SHP77 (cell line): Measurements from ENCODE around the gene REM2.

Experiments used
- DNase-seq, 2 experiments: peaks; one replicate each; lab custom pipeline; 2025; lab: John Stamatoyannopoulos, UW

Gene REM2

DNA sequence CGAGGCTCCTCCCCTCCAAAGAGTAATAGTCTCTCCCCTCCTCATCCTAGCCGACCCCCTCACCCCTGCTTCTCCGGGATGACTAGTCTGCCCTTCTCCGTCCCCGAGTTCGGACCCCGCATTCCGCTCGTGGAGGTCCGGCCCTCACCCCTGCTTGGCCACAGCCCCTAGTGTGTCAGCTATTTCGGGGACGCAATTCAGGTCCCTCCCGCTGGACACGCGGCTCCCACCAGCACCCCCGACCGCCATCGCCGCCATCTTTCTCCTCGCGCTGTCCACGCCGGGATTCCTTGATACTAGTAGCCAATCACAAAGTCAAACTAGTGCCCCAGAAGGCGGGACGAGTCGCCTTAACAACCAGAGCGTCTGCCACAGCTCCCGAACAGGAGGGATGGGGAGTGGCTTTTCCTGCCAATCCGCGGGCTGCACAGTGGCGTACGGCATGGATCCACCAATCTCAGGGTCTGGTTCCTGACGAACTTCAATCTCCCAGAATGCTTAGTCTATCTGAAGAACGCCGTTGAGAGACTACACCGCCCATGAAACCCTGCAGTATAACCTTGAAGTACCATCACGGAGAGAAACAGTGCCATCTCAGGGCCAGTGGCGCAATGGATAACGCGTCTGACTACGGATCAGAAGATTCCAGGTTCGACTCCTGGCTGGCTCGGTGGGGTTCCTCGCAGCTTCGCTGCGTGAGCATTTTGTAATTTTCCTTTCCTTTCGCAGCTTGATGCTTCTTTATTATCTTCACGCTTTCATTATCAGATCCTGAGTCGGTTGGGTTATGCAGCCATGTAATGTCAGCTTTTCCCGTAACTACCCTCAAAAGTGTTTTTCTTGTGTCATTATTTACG is 46.3 kb downstream of the REM2 start, which contains the start of gene PRMT5:
PRMT5 (minus strand) TSS at position 273 of the 857 bp plus-strand sequence; CDS start at position 258, 15 bp downstream.
- peak; percentile 100 for DNase-seq

DNA sequence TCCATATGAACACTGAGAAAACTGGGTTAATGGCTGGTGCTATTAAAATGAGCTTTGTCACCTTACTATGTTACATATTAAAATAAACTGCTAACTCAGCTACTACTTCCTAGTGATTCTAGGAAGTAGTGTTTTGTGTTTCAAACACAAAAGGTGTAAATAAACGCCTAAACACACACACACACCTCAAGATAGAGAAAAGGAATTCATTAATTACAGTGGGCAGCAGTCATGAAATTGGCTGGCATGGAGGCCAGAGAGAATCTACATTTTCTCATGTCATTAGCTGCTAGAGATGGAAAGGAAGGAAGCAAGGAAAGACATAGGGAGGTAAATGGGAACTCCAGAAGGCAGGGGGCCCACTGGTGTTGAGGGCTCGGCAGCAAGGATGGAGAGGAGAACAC is 46.9 kb downstream of the REM2 start:
- DNase-seq = peak in 1 of 2 experiments; percentile 72

DNA sequence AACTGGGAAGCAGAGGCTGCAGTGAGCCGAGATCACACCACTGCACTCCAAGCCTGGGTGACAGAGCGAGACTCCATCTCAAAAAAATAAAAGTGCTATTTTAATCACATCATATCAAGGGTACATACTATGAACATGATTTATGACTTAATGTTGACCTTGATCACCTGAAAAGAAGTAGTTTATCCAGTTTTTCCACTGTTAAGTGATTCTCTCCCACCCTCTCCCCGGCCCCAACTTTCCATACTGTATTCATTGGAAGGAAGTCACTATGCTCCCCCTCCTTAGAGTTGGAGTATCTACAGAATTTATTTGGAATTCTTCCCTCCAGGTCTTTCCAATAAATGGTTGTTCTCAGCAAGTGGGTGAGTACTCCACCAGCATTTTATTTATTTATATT is 49.1 kb downstream of the REM2 start:
- no peak for DNase-seq

DNA sequence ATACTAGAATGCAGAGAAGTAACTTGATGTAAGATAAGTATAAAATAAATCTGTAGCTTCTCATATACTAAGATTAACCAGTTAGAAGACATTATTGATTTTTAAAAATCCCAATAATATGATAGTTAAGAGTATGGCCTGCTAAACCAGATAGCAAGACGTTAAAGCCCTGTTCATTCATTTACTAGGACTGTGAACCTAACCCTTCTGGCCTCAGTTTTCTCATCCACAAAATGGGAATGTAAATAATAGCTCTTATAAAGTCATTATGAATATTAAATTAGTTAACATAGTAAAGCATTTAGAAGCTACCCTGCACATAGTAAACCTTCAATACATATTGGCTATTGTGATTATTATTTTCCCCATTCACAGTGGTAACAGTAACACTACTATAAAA is 52.1 kb downstream of the REM2 start:
- no peak for DNase-seq
